Measurements from ENCODE around the gene KLHL17.
"Not testable (repeated sequence)": the region's sequence is repeated elsewhere in the genome, so short reads cannot be mapped to it uniquely, and the experiment has no call there.

The KLHL17 gene

DNA sequence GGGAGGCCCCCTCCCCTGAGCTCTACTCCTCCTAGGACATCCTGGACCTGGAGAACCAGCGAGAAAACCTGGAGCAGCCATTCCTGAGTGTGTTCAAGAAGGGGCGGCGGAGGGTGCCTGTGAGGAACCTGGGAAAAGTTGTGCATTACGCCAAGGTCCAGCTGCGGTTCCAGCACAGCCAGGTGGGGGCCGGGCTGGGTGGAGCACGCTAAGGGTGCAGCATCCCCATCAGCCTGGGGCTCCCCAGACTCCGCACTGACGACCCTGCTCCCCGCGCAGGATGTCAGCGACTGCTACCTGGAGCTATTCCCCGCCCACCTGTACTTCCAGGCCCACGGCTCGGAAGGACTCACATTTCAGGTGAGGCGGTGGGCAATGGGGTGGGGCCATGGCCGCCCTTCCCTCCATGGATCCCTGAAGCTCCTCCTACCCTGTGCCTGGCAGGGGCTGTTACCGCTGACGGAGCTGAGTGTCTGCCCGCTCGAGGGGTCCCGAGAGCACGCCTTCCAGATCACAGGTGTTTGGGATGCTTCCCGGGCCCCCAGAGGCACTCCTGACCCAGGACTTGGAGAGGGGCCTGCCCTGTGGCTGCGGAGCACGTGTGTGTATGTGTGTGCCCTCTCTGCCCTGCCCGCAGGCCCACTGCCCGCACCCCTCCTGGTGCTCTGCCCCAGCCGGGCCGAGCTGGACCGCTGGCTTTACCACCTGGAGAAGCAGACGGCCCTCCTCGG is 10.0 kb downstream of the KLHL17 start:
- no peak for DNase-seq (ENCODE audit: low spot score)

GRCh38 chr1:970973-971730 is 10.8 kb downstream of the KLHL17 start:
- no peak for DNase-seq (ENCODE audit: low spot score)

GRCh38 chr1:971751-972506 is 11.5 kb downstream of the KLHL17 start:
- DNase-seq (ENCODE audit: low spot score) = no peak

DNA sequence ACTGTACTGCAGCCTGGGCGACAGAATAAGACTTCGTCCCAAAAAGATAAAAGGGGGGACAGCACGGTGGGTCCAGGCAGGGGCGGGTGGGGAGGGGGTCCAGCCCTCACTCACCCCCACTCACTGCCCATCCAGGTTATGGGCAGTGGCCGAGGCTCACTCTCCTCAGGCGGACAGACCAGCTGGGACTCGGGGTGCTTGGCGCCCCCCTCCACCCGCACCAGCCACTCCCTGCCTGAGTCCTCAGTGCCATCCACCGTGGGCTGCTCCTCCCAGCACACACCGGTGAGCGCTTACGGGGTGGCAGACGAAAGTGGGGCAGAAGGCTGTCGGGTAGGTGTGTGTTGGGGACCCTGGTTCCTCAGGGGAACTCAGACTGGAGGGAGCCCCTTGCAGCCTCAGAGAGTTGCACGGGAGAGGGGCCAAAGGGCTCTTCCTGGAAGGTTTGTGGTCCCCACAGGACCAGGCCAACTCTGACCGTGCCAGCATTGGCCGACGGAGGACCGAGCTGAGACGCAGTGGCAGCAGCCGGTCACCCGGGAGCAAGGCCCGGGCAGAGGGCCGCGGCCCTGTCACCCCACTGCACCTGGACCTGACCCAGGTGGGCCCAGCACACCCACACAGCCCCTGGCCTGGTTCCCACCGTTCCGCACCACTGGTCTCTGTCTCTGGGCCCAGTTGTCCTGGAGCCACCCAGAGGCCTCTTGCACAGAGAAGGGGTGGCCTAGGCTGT is 12.5 kb downstream of the KLHL17 start:
- DNase-seq (ENCODE audit: low spot score) = no peak

DNA sequence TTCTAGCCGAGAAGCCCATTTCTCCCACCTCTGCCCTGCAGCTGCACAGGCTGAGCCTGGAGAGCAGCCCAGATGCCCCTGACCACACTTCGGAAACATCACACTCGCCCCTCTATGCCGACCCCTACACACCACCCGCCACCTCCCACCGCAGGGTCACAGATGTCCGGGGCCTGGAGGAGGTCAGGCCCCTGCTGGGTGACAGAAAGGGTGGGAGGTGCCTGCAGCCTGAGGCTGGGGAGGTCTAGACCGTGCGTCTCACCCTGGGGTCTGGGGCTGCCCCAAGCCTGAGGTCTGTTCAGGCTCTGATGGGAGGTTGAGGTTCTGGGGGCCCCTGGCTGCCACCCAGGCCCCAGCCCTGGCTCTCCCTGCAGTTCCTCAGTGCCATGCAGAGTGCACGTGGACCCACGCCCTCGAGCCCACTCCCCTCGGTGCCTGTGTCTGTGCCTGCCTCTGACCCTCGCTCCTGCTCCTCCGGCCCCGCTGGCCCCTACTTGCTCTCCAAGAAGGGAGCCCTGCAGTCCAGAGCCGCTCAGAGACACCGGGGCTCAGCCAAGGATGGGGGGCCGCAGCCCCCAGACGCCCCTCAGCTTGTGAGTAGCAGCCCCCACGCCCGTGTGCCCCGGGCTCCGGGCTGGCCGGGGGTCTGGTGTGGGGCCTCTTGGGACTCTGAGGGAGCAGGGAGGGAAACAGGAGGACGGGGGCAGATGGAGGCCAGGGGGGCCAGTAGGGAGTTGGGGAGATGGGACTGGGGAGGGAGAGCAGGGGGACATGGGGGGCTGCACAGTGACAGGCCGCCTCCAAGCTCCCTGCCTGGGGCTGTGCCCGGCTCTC is 13.3 kb downstream of the KLHL17 start:
- no peak for DNase-seq (ENCODE audit: low spot score)

GRCh38 chr1:974293-974640 is 13.9 kb downstream of the KLHL17 start:
- no peak for DNase-seq (ENCODE audit: low spot score)

DNA sequence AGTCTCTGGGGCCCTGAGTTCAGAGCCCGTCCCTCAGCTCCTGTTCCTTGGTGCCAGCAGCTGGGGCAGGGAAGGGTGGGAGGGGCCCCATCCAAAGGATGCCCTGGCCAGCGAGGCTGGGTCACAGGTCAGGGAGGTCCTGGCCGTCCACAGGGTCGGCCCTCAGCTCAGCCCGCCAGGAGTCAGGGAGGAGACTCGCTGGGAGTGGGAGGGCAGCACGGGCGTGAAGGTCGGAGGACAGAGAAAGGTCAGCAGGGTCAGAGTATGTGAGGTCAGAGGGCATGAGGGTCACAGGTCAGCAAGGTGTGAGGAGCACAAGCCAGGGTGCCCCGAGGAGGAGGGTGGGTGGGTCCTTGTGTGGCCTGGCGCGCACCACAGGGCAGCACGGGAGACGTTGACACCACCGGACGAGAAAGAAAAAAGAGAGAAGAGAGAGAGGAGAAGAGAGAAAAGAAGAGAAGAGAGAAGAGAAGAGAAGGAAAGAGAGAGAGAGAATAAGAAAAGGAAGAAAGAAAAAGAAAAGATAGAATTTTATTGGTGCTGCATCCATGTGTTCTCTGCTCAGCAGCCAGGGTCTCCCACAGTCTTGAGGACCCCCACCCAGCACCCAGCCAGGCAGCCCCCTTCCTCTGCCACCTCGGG is 14.4 kb downstream of the KLHL17 start:
- DNase-seq (ENCODE audit: low spot score) = no peak

GRCh38 chr1:975365-975764 is 15.0 kb downstream of the KLHL17 start:
- DNase-seq (ENCODE audit: low spot score) = no peak

GRCh38 chr1:975896-976683 is 15.7 kb downstream of the KLHL17 start:
- DNase-seq (ENCODE audit: low spot score) = peak; percentile 44

DNA sequence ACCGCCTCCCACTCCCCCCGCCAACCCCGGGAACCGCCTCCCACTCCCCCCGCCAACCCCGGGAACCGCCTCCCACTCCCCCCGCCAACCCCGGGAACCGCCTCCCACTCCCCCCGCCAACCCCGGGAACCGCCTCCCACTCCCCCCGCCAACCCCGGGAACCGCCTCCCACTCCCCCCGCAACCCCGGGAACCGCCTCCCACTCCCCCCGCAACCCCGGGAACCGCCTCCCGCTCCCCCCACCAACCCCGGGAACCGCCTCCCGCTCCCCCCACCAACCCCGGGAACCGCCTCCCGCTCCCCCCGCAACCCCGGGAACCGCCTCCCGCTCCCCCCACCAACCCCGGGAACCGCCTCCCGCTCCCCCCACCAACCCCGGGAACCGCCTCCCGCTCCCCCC is 16.4 kb downstream of the KLHL17 start:
- not testable (repeated sequence) for DNase-seq (ENCODE audit: low spot score)

DNA sequence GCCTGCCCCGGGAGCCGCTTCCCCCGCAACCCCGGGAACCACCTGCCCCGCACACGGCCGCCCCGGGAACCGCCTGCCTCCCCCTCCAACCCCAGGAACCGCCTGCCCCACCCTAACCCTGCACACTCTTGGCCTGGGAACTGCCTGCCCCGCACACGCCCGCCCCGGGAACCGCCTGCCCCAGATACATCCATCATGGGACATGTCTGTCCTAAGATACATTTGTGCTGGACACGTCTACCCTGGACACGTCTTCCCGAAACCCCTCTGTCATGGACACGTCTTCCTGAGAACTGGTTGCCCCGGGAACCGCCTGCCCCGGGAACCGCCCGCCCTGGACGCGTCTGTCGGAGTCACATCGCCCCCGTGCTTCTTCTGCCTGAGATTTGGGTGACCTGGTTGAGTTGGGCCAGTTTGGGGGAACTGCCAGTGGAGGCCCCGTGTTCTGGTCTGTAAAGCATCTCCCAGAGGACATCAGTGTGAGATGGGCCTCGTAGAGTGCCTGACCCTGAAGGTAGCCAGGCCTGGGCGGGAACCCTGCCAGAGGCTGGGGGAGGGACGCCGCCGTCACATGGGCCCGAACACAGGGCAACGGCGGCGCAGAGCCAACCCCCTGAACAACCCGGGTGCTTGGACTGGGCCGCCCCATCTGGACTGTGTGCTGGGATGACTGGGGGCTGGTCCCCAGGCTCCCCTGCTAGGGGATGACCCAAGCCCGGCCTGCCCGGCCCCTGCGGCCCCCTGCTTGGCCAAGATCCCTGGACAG is 17.9 kb downstream of the KLHL17 start:
- DNase-seq (ENCODE audit: low spot score) = no peak

GRCh38 chr1:978835-979743 is 18.7 kb downstream of the KLHL17 start:
- no peak for DNase-seq (ENCODE audit: low spot score)

GRCh38 chr1:979744-980072 is 19.3 kb downstream of the KLHL17 start:
- DNase-seq (ENCODE audit: low spot score) = no peak

- DNase-seq (ENCODE audit: low spot score) = no peak
Measured at GRCh38 chr1:980137-980571, 19.8 kb downstream of the KLHL17 start.

- no peak for DNase-seq (ENCODE audit: low spot score)
Measured at GRCh38 chr1:980602-981395, 20.4 kb downstream of the KLHL17 start.

DNA sequence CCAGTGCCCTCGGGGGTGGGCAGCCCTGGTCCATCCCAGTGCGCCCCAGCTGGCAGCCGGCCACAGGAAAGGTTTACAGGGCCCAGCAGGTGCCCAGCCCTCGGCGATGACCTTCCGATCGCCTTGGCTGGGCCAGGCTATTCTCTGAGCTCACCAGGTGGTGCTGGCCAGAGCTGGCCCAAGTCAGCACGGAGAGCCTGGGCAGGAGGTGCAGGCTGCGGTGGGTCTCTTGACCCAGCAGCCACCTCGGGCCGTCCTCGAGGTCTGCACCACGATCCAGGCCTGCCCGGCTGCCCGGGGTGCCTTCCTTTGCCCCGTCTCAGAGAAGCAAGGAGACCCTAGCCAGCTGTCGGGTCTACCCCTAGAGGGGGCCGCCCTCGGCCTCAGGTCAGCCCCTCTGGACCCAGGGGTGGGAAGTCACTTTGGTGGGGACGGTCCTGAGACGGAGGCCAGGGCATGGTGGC is 21.1 kb downstream of the KLHL17 start:
- no peak for DNase-seq (ENCODE audit: low spot score)

DNA sequence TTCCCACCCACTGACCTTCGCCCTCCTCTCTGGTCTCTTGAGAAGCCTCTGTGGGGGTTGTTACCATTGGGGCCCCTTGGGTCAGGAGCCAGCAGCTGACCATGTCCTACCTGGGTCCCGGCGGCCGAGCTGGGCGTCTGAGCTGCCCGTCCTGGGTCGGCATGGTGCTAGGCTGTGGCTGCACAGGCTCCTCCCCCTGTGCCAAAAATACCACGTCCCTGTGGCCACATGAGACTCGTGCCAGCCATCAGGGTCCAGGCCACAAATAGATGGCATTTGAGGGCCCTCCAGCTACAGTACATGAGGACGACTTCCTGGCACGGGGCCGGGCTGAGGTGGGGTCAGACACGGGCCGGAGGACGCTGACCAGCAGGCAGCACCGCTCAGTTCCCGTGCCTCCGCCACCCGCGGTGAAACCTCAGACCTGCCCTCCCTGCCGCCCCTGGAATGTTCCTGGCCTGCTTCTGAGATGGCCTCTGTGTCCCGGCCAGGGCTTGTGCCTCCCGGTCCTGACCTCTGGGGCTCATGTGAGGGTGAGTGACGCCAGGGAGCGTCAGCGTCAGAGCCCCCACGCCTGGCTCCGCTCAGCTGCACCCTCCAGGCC is 21.7 kb downstream of the KLHL17 start, which contains the start of gene PERM1:
TSS of gene PERM1 (minus strand) at position 139 of the 604 bp plus-strand sequence. CDS start 1,064 bp downstream, outside the sequence.
- DNase-seq (ENCODE audit: low spot score) = no peak
